Gastrocnemius medialis (tissue), 4 donors: ENCODE results near the gene KIF13A. TPM values are rescaled to one million over a fixed set of nuclear protein-coding genes. Genes with fewer than 3 reads are reported as not detected.
A peak's percentile ranks its signal among the peaks of the same experiment; 100 is the strongest.

ENCODE experiments used
- ATAC-seq, 2 donors: fragments of 150-250 bp; one replicate each; pipeline ENCODE4 v1.9.1; 2016
- DNase-seq, 2 donors: peaks; one replicate each; pipeline ENCODE4 v3.0.0-alpha.2; 2019
- H3K27ac ChIP-seq, 4 donors: fragments of 200-600 bp; sonication (generic); 1 replicate in 1 of 4; 2 replicates in 3 of 4; pipeline ENCODE4 v1.5.1; 2016 to 2018; ENCODE audit warnings: mild to moderate bottlenecking in 2 of 4, moderate library complexity in 1 of 4
- H3K27me3 ChIP-seq, 3 donors: fragments of 200-600 bp; sonication (generic) in 2 of 3; 1 replicate in 1 of 3; 2 replicates in 2 of 3; pipeline versions ENCODE4 v1.5.1 to v1.6.0; 2016 to 2019; ENCODE audit warnings: mild to moderate bottlenecking in 1 of 3, moderate library complexity in 1 of 3
- H3K36me3 ChIP-seq, 2 donors: fragments of 200-600 bp; sonication (generic) in 1 of 2; one replicate each; pipeline ENCODE4 v1.5.1; 2017 to 2018
- H3K4me1 ChIP-seq, 2 donors: fragments of 200-600 bp; sonication (generic) in 1 of 2; one replicate each; pipeline ENCODE4 v1.5.1; 2016 to 2017; ENCODE audit warnings: mild to moderate bottlenecking in 2 of 2
- H3K4me3 ChIP-seq, 4 donors: fragments of 200-600 bp; sonication (generic) in 3 of 4; 1 replicate in 1 of 4; 2 replicates in 3 of 4; pipeline ENCODE4 v1.5.1; 2016 to 2019; ENCODE audit warnings: mild to moderate bottlenecking in 2 of 4
- H3K9me3 ChIP-seq, 3 donors: fragments of 200-600 bp; sonication (generic) in 2 of 3; 1 replicate in 1 of 3; 2 replicates in 2 of 3; pipeline ENCODE4 v1.5.1; 2016 to 2019
- POLR2A ChIP-seq, 2 donors: fragments of 450-650 bp; IDR thresholded peaks; one replicate each; pipeline ENCODE4 v1.6.1; 2017; ENCODE audit warnings: antibody characterized with exemption in 2 of 2, mild to moderate bottlenecking in 2 of 2, moderate library complexity in 2 of 2
- in situ Hi-C, 4 donors: fragments of 200-750 bp; cut with MboI; loops; one replicate each; pipeline versions ENCODE4 v1.15.0 to v1.8.0; 2017; ENCODE audit warnings: low sequenced_read_pairs in 4 of 4
- intact Hi-C: fragments of 100-400 bp; cut with DNase I; formaldehyde crosslinking; loops from one replicate; pipeline ENCODE4 v1.15.1; 2023; ENCODE audit warnings: low total_unique reads
- total RNA-seq, 4 donors: library from RNA; depleted of rRNA; stranded (reverse); fragments of >200 nt; gene quantifications; one replicate each; pipeline versions ENCODE4 v1.1.0 to v1.2.3, GENCODE V29; 2016
- TF ChIP-seq, protein P1 (sequence below), 5 experiments: fragments of 450-650 bp in 3 of 5; fragments of 200-600 bp in 2 of 5; sonication (generic) in 2 of 5; IDR thresholded peaks in 4 of 5; conservative IDR thresholded peaks in 1 of 5; 1 replicate in 4 of 5; 2 replicates in 1 of 5; pipeline ENCODE4 v1.5.1; 2016 to 2019; ENCODE audit warnings: antibody characterized with exemption in 5 of 5, mild to moderate bottlenecking in 3 of 5, moderate library complexity in 3 of 5

Gene KIF13A
- total RNA-seq, 4 donors from 2014 or later = 47.4 to 72.9 (median 63.8) TPM

GRCh38 chr6:17935188-17936149, 52.0 kb downstream of the KIF13A start:
- in situ Hi-C loops = no loop called here
- peak overlapping the region; percentile 31 to 54 (median 42) for H3K27ac ChIP-seq
- H3K4me1 ChIP-seq = peaks cover 44 to 72% of the 10 kb centered on the region in 2 donors
- H3K36me3 ChIP-seq = no peaks in the 10 kb centered on the region
- intact Hi-C loops = no loop called here
- no peaks in the 10 kb centered on the region for H3K9me3 ChIP-seq
- no peak overlapping the region for H3K4me3 ChIP-seq
- no peak for TF ChIP-seq POLR2A (IDR thresholded peaks at IDR 0.05)
- TF ChIP-seq, protein P1, sequence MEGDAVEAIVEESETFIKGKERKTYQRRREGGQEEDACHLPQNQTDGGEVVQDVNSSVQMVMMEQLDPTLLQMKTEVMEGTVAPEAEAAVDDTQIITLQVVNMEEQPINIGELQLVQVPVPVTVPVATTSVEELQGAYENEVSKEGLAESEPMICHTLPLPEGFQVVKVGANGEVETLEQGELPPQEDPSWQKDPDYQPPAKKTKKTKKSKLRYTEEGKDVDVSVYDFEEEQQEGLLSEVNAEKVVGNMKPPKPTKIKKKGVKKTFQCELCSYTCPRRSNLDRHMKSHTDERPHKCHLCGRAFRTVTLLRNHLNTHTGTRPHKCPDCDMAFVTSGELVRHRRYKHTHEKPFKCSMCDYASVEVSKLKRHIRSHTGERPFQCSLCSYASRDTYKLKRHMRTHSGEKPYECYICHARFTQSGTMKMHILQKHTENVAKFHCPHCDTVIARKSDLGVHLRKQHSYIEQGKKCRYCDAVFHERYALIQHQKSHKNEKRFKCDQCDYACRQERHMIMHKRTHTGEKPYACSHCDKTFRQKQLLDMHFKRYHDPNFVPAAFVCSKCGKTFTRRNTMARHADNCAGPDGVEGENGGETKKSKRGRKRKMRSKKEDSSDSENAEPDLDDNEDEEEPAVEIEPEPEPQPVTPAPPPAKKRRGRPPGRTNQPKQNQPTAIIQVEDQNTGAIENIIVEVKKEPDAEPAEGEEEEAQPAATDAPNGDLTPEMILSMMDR (IDR thresholded peaks at IDR 0.05 in 4 of 5, conservative IDR thresholded peaks at IDR 0.05 in 1 of 5) = no peak
- ATAC-seq (peak in 1 of 2 donors; percentile 19), DNase-seq (no peak)
- no peaks in the 10 kb centered on the region for H3K27me3 ChIP-seq

GRCh38 chr6:17933716-17934115, 53.7 kb downstream of the KIF13A start:
- Histone ChIP-seq H3K27ac (peak overlapping the region in 2 of 4 donors; percentile 42 to 54), H3K4me3 (no peak overlapping the region), H3K27me3 (no peaks in the 10 kb centered on the region), H3K36me3 (no peaks in the 10 kb centered on the region), H3K4me1 (peaks cover 62 to 89% of the 10 kb centered on the region in 2 donors), H3K9me3 (no peaks in the 10 kb centered on the region)
- ATAC-seq = no peak
- DNase-seq = no peak
- in situ Hi-C loops = no loop called here
- intact Hi-C loops = loop anchor here (5.0 kb wide), 2 partner anchors 39 to 54 kb away; partner anchors contain the start of gene KIF13A
- TF ChIP-seq, protein P1 (IDR thresholded peaks at IDR 0.05 in 4 of 5, conservative IDR thresholded peaks at IDR 0.05 in 1 of 5) = no peak
- TF ChIP-seq POLR2A (IDR thresholded peaks at IDR 0.05) = no peak

DNA sequence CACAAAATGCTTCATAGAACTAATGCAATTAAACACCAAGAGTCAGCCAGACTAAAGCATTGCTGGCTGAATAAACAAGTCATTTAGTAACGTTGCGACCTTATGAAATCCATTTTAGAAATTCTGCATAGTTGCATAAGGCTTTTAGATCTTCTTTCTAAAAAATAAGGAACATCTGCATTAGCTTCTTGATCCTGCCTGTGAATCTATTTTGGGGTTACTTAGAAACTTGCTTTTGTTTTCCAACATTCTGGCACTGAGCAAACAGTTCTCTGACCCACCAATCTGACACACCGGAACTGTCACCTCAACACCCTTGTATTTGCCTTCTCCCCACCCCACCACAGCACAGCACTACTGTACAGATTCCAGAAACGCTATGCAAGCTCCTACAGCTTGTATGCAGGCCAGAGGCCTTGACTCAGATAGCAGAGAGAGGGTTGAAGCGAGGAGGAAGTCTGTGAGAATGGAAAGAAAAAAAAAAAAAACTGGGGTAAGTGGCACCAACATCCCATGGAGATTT, 55.0 kb downstream of the KIF13A start:
- H3K27ac ChIP-seq = peak overlapping the region; percentile 72 to 79 (median 76)
- ATAC-seq (peak; percentile 40 to 45), DNase-seq (peak in 1 of 2 donors; percentile 33)
- in situ Hi-C loops = no loop called here
- TF ChIP-seq, protein P1 (IDR thresholded peaks at IDR 0.05 in 4 of 5, conservative IDR thresholded peaks at IDR 0.05 in 1 of 5) = no peak
- no peak for TF ChIP-seq POLR2A (IDR thresholded peaks at IDR 0.05)
- H3K9me3 ChIP-seq = no peaks in the 10 kb centered on the region
- H3K36me3 ChIP-seq = no peaks in the 10 kb centered on the region
- intact Hi-C loops = loop anchor here (5.0 kb wide), 2 partner anchors 40 to 55 kb away; partner anchors contain the start of gene KIF13A
- H3K27me3 ChIP-seq = no peaks in the 10 kb centered on the region
- no peak overlapping the region for H3K4me3 ChIP-seq
- peaks cover 75 to 98% of the 10 kb centered on the region in 2 donors for H3K4me1 ChIP-seq

- Histone ChIP-seq H3K27me3 (no peaks in the 10 kb centered on the region), H3K4me3 (no peak overlapping the region), H3K9me3 (no peaks in the 10 kb centered on the region), H3K36me3 (no peaks in the 10 kb centered on the region), H3K27ac (peak overlapping the region; percentile 72 to 79 (median 76)), H3K4me1 (peaks cover 74 to 88% of the 10 kb centered on the region in 2 donors)
- in situ Hi-C loops = no loop called here
- DNase-seq (no peak), ATAC-seq (no peak)
- TF ChIP-seq, protein P1 (IDR thresholded peaks at IDR 0.05 in 4 of 5, conservative IDR thresholded peaks at IDR 0.05 in 1 of 5) = no peak
- TF ChIP-seq POLR2A (IDR thresholded peaks at IDR 0.05) = no peak
- intact Hi-C loops = loop anchor here (5.0 kb wide), 2 partner anchors 41 to 56 kb away; partner anchors contain the start of gene KIF13A
These were observed 56.2 kb downstream of the KIF13A start for GRCh38 chr6:17931227-17931626.
